Measurements from ENCODE around the gene OPRM1. TPM values are rescaled to one million over a fixed set of nuclear protein-coding genes. Genes with fewer than 3 reads are reported as not detected.

OPRM1 gene
- total RNA-seq, 4 donors from 2014 or later: not detected

DNA sequence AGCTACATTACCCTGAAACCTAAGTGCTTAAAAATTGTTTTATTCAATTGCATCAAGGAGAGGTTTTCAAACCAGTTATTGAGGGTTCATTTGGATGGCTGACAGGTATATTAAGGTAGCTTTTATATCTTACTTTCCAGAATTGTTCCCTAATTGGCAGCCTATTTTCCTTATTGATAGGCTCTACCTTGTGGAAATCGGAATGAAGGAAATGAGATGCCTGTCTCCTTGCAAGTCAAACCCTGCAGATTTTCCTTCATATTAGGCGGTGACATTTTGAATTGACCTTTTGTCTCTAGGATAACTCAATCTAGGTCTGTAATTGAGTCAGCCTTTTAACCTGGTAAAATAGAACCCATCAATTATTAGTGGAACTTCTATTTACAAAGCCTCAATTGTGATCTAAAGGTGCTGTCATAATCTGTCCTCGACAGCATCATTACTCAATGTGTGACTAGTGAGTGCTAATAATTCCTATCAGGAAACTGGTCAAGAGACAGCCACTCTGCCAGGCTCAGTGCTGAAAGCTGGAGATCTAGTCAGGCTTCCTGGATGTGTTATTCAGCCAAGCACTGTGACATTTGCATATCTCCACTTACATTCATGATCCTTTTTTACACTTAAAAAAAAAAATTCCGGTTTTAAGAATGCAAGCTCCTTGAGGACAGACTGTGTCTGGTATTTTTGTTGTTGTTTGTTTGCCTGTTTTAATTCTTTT, 20.1 kb downstream of the OPRM1 start:
- H3K9me3 ChIP-seq: no peaks in the 10 kb centered on the region
- no peak overlapping the region for H3K27ac ChIP-seq
- no peaks in the 10 kb centered on the region for H3K27me3 ChIP-seq
- no peak for DNase-seq (ENCODE audit: low spot score in 2 of 2)
- H3K36me3 ChIP-seq: no peaks in the 10 kb centered on the region
- H3K4me3 ChIP-seq: no peak overlapping the region
- H3K4me1 ChIP-seq: no peaks in the 10 kb centered on the region
- TF ChIP-seq, protein P1, sequence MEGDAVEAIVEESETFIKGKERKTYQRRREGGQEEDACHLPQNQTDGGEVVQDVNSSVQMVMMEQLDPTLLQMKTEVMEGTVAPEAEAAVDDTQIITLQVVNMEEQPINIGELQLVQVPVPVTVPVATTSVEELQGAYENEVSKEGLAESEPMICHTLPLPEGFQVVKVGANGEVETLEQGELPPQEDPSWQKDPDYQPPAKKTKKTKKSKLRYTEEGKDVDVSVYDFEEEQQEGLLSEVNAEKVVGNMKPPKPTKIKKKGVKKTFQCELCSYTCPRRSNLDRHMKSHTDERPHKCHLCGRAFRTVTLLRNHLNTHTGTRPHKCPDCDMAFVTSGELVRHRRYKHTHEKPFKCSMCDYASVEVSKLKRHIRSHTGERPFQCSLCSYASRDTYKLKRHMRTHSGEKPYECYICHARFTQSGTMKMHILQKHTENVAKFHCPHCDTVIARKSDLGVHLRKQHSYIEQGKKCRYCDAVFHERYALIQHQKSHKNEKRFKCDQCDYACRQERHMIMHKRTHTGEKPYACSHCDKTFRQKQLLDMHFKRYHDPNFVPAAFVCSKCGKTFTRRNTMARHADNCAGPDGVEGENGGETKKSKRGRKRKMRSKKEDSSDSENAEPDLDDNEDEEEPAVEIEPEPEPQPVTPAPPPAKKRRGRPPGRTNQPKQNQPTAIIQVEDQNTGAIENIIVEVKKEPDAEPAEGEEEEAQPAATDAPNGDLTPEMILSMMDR (IDR thresholded peaks at IDR 0.05): no peak
- TF ChIP-seq POLR2A (IDR thresholded peaks at IDR 0.05) (no peak), EP300 (IDR thresholded peaks at IDR 0.05) (no peak)
- 70 to 78% methylated on average over 4 of the region's 4 CpGs for WGBS, 2 donors

DNA sequence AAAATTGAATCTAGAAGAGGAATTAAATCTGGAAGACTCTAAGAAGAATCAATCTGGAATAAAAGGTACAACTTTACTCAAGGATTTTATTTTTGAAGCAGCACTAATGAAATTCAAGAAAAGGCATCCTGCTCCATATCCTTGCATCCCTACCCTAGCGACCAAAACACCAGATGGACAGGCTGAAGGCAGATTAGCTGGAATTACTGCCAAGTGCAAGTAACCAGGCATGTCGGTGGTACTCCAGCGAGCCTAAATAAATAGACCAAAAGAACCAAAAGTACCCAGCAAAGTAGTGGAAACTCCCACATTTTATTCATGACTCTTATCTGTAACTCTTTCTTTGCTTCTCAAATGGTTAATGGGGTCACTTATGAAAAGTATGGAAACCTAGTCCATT, 21.0 kb downstream of the OPRM1 start:
- 82 to 84% methylated on average over 3 of the region's 3 CpGs for WGBS, 2 donors
- Histone ChIP-seq H3K27me3 (no peaks in the 10 kb centered on the region), H3K9me3 (peaks cover 0 to 6% (median 0%) of the 10 kb centered on the region in 4 donors), H3K4me3 (no peak overlapping the region), H3K27ac (no peak overlapping the region), H3K36me3 (no peaks in the 10 kb centered on the region), H3K4me1 (no peaks in the 10 kb centered on the region)
- DNase-seq (ENCODE audit: low spot score in 2 of 2): no peak
- TF ChIP-seq POLR2A (IDR thresholded peaks at IDR 0.05): no peak
- TF ChIP-seq, protein P1 (IDR thresholded peaks at IDR 0.05): no peak
- TF ChIP-seq EP300 (IDR thresholded peaks at IDR 0.05): no peak

DNA sequence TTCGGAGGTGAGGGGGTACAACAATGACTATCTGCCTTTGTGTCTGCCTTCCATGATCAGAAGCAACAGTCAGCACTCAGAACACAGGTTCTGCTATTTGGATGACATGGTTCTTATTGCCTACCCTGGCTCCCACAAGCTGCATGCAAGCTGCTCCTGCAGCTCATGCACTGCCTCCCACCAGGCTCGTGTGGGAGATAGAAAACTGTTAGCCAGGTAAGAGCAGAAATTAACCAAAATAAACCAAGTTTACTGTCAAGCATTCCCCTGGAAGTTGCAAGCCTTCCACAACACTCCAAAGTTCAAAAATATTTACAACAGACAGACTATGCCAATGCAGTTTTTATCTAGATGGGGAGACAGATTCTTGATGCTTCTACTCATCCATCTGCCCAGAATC, 31.0 kb downstream of the OPRM1 start:
- Histone ChIP-seq H3K36me3 (no peaks in the 10 kb centered on the region), H3K27ac (no peak overlapping the region), H3K4me3 (no peak overlapping the region), H3K4me1 (no peaks in the 10 kb centered on the region), H3K9me3 (peaks cover 0 to 17% (median 3%) of the 10 kb centered on the region in 4 donors), H3K27me3 (no peaks in the 10 kb centered on the region)
- WGBS, 2 donors: 78 to 81% methylated on average over 2 of the region's 2 CpGs
- DNase-seq (ENCODE audit: low spot score in 2 of 2): no peak
- TF ChIP-seq, protein P1 (IDR thresholded peaks at IDR 0.05): no peak
- no peak for TF ChIP-seq POLR2A (IDR thresholded peaks at IDR 0.05)
- TF ChIP-seq EP300 (IDR thresholded peaks at IDR 0.05): no peak

DNA sequence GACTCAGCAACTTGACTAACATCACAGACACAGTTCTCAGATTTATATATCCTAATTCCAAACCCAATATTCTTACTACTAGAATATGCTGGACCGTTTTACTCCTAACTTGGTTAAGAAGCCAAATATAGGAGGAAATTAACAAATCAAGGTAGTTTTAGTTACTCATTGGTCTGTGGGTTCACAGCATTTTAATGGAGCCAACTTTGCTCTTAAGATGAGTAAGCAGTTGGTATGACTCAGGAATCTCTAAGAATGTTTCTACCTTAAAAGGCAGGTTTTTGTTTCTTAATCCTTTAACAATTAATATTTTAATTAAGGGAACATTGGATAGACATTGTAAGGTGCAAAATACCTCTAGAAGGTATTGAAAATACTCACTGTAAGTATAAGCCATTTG, 31.6 kb downstream of the OPRM1 start:
- no peak for DNase-seq (ENCODE audit: low spot score in 2 of 2)

DNA sequence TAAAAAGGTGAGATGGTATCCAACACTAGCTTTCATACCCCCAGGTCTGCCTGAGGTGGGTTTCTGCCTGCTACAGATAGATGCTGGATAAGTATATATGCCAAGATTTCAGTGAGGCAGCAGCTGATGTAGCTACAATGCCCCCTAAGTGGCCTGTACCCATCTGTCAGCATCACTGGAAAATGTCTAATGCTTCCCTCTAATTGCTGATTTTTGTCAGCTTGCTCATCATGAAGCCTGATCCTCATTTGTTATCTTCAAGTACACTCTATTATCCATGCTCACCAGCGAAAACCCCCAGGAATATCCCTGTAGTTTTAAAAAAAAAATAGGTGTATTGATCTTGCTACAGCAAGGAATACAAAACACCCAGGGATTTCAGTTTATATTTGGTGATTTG, 32.2 kb downstream of the OPRM1 start:
- no peak overlapping the region for H3K4me3 ChIP-seq
- peaks cover 0 to 6% (median 0%) of the 10 kb centered on the region in 4 donors for H3K9me3 ChIP-seq
- no peaks in the 10 kb centered on the region for H3K4me1 ChIP-seq
- H3K27ac ChIP-seq: no peak overlapping the region
- TF ChIP-seq, protein P1 (IDR thresholded peaks at IDR 0.05): no peak
- TF ChIP-seq POLR2A (IDR thresholded peaks at IDR 0.05) (no peak), EP300 (IDR thresholded peaks at IDR 0.05) (no peak)
- no peak for DNase-seq (ENCODE audit: low spot score in 2 of 2)
- WGBS, 2 donors: 76 to 87% methylated on average over 1 of the region's 1 CpG
- no peaks in the 10 kb centered on the region for H3K36me3 ChIP-seq
- H3K27me3 ChIP-seq: no peaks in the 10 kb centered on the region

More for the DNA sequence above, 31.6 kb downstream of the OPRM1 start:
- WGBS, 2 donors: 76 to 85% methylated on average over 1 of the region's 1 CpG
- H3K27ac ChIP-seq: no peak overlapping the region
- peaks cover 0 to 10% (median 1%) of the 10 kb centered on the region in 4 donors for H3K9me3 ChIP-seq
- TF ChIP-seq, protein P1 (IDR thresholded peaks at IDR 0.05): no peak
- TF ChIP-seq POLR2A (IDR thresholded peaks at IDR 0.05) (no peak), EP300 (IDR thresholded peaks at IDR 0.05) (no peak)
- no peak overlapping the region for H3K4me3 ChIP-seq
- H3K27me3 ChIP-seq: no peaks in the 10 kb centered on the region
- H3K36me3 ChIP-seq: no peaks in the 10 kb centered on the region
- H3K4me1 ChIP-seq: no peaks in the 10 kb centered on the region
